Stomach (tissue), 4 donors: ENCODE data around the gene STRN4.
"Not testable (repeated sequence)": the region's sequence is repeated elsewhere in the genome, so short reads cannot be mapped to it uniquely, and the experiment has no call there.

Experiments
- EP300 ChIP-seq: sonication (generic); formaldehyde crosslinking; IDR thresholded peaks from one replicate; pipeline ENCODE4 v1.6.1; 2017; ENCODE audit warnings: antibody characterized with exemption
- POLR2A ChIP-seq, 4 donors: fragments of 450-650 bp; IDR thresholded peaks; one replicate each; pipeline ENCODE4 v1.6.1; 2016; ENCODE audit warnings: antibody characterized with exemption in 4 of 4, control low read depth in 2 of 4, mild to moderate bottlenecking in 1 of 4, moderate library complexity in 1 of 4
- TF ChIP-seq, protein P1 (sequence below), 7 experiments: fragments of 450-650 bp in 4 of 7; fragments of 200-600 bp in 3 of 7; sonication (generic) in 3 of 7; IDR thresholded peaks; one replicate each; pipeline ENCODE4 v1.5.1; 2016 to 2019; ENCODE audit warnings: antibody characterized with exemption in 7 of 7, control low read depth in 2 of 7, mild to moderate bottlenecking in 1 of 7

DNA sequence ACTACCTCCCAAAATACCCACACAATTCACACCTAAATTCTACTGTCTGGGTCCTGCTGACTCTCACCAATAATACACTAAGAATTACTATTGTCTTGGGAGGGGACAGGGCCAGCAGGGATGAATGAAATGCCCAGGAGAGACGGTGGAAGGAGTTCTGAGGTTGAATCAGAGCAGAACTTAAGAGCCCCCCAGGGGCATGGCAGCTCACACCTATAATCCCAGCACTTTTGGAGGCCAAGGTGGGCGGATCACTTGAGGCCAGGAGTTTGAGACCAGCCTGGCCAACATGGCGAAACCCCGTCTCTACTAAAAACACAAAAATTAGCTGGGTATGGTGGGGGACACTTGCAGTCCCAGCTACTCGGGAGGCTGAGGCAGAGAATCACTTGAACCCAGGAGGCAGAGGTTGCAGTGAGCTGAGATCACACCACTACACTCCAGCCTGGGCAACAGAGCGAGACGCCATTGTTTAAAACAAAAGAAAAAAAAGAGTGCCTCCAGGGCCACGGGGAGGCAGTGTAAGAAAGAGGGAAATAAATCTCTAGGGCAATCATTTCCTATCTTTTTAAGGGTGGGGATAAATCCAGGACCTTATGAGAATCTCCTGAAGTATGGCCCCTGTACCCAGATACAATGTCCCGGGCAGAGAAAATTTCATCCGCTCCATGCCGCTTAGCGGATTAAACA lies 31.9 kb upstream of the STRN4 start:
- not testable (repeated sequence) for TF ChIP-seq POLR2A (IDR thresholded peaks at IDR 0.05); EP300
- TF ChIP-seq, protein P1, sequence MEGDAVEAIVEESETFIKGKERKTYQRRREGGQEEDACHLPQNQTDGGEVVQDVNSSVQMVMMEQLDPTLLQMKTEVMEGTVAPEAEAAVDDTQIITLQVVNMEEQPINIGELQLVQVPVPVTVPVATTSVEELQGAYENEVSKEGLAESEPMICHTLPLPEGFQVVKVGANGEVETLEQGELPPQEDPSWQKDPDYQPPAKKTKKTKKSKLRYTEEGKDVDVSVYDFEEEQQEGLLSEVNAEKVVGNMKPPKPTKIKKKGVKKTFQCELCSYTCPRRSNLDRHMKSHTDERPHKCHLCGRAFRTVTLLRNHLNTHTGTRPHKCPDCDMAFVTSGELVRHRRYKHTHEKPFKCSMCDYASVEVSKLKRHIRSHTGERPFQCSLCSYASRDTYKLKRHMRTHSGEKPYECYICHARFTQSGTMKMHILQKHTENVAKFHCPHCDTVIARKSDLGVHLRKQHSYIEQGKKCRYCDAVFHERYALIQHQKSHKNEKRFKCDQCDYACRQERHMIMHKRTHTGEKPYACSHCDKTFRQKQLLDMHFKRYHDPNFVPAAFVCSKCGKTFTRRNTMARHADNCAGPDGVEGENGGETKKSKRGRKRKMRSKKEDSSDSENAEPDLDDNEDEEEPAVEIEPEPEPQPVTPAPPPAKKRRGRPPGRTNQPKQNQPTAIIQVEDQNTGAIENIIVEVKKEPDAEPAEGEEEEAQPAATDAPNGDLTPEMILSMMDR (IDR thresholded peaks at IDR 0.05) = not testable (repeated sequence)
